HG03095 (cell line): ENCODE measurements around the gene POLR2I.

ENCODE experiments used
- ATAC-seq: cut with Tn5 transposase; IDR thresholded peaks from one replicate; pipeline ENCODE4 v1.9.1; 2021; ENCODE audit warnings: moderate library complexity; ENCODE audit not compliant: unreplicated experiment

Gene POLR2I

GRCh38 chr19:36064826-36065225, 49.8 kb downstream of the POLR2I start:
- ATAC-seq = no peak
